ENCODE data around the gene PPHLN1. TPM values are rescaled to one million over a fixed set of nuclear protein-coding genes. Genes with fewer than 3 reads are reported as not detected.

PPHLN1 gene
- 53.4 and 91.8 TPM in 2 replicates for total RNA-seq

GRCh38 chr12:42325653-42326474 is at the start of gene PPHLN1, which contains the start of gene ZCRB1:
Gene PPHLN1, plus strand, starts transcription at chr12:42326167. Its CDS starts 9,736 bp downstream, at chr12:42335903.
Gene ZCRB1, minus strand, starts transcription at chr12:42326094. Its CDS starts 1,992 bp downstream, at chr12:42324102.

Other genes with a start within 250 kb of the PPHLN1 start
- gene GXYLT1, start 181.3 kb upstream of the PPHLN1 start, total RNA-seq, result 11.7 and 15.0 TPM in 2 replicates
- 11.1 and 14.5 TPM in 2 replicates for gene YAF2, start 87.9 kb upstream of the PPHLN1 start, total RNA-seq
- gene ZCRB1, start 73 bp upstream of the PPHLN1 start, total RNA-seq, result 24.6 and 35.3 TPM in 2 replicates

Data from smooth muscle cell of trachea (primary cell).